Gastrocnemius medialis (tissue), 4 donors: ENCODE results near the gene SCUBE1. TPM values are rescaled to one million over a fixed set of nuclear protein-coding genes. Genes with fewer than 3 reads are reported as not detected.

ENCODE experiments used
- ATAC-seq, 2 donors: fragments of 150-250 bp; one replicate each; pipeline ENCODE4 v1.9.1; 2016
- DNase-seq, 2 donors: peaks; one replicate each; pipeline ENCODE4 v3.0.0-alpha.2; 2019
- H3K27ac ChIP-seq, 4 donors: fragments of 200-600 bp; sonication (generic); 1 replicate in 1 of 4; 2 replicates in 3 of 4; pipeline ENCODE4 v1.5.1; 2016 to 2018; ENCODE audit warnings: mild to moderate bottlenecking in 2 of 4, moderate library complexity in 1 of 4
- H3K27me3 ChIP-seq, 3 donors: fragments of 200-600 bp; sonication (generic) in 2 of 3; 1 replicate in 1 of 3; 2 replicates in 2 of 3; pipeline versions ENCODE4 v1.5.1 to v1.6.0; 2016 to 2019; ENCODE audit warnings: mild to moderate bottlenecking in 1 of 3, moderate library complexity in 1 of 3
- H3K36me3 ChIP-seq, 2 donors: fragments of 200-600 bp; sonication (generic) in 1 of 2; one replicate each; pipeline ENCODE4 v1.5.1; 2017 to 2018
- H3K4me1 ChIP-seq, 2 donors: fragments of 200-600 bp; sonication (generic) in 1 of 2; one replicate each; pipeline ENCODE4 v1.5.1; 2016 to 2017; ENCODE audit warnings: mild to moderate bottlenecking in 2 of 2
- H3K4me3 ChIP-seq, 4 donors: fragments of 200-600 bp; sonication (generic) in 3 of 4; 1 replicate in 1 of 4; 2 replicates in 3 of 4; pipeline ENCODE4 v1.5.1; 2016 to 2019; ENCODE audit warnings: mild to moderate bottlenecking in 2 of 4
- H3K9me3 ChIP-seq, 3 donors: fragments of 200-600 bp; sonication (generic) in 2 of 3; 1 replicate in 1 of 3; 2 replicates in 2 of 3; pipeline ENCODE4 v1.5.1; 2016 to 2019
- POLR2A ChIP-seq, 2 donors: fragments of 450-650 bp; IDR thresholded peaks; one replicate each; pipeline ENCODE4 v1.6.1; 2017; ENCODE audit warnings: antibody characterized with exemption in 2 of 2, mild to moderate bottlenecking in 2 of 2, moderate library complexity in 2 of 2
- in situ Hi-C, 4 donors: fragments of 200-750 bp; cut with MboI; loops; one replicate each; pipeline versions ENCODE4 v1.15.0 to v1.8.0; 2017; ENCODE audit warnings: low sequenced_read_pairs in 4 of 4
- intact Hi-C: fragments of 100-400 bp; cut with DNase I; formaldehyde crosslinking; loops from one replicate; pipeline ENCODE4 v1.15.1; 2023; ENCODE audit warnings: low total_unique reads
- total RNA-seq, 4 donors: library from RNA; depleted of rRNA; stranded (reverse); fragments of >200 nt; gene quantifications; one replicate each; pipeline versions ENCODE4 v1.1.0 to v1.2.3, GENCODE V29; 2016
- TF ChIP-seq, protein P1 (sequence below), 5 experiments: fragments of 450-650 bp in 3 of 5; fragments of 200-600 bp in 2 of 5; sonication (generic) in 2 of 5; IDR thresholded peaks in 4 of 5; conservative IDR thresholded peaks in 1 of 5; 1 replicate in 4 of 5; 2 replicates in 1 of 5; pipeline ENCODE4 v1.5.1; 2016 to 2019; ENCODE audit warnings: antibody characterized with exemption in 5 of 5, mild to moderate bottlenecking in 3 of 5, moderate library complexity in 3 of 5

SCUBE1 gene
- total RNA-seq, 4 donors from 2014 or later = 0.20 to 0.55 (median 0.41) TPM

DNA sequence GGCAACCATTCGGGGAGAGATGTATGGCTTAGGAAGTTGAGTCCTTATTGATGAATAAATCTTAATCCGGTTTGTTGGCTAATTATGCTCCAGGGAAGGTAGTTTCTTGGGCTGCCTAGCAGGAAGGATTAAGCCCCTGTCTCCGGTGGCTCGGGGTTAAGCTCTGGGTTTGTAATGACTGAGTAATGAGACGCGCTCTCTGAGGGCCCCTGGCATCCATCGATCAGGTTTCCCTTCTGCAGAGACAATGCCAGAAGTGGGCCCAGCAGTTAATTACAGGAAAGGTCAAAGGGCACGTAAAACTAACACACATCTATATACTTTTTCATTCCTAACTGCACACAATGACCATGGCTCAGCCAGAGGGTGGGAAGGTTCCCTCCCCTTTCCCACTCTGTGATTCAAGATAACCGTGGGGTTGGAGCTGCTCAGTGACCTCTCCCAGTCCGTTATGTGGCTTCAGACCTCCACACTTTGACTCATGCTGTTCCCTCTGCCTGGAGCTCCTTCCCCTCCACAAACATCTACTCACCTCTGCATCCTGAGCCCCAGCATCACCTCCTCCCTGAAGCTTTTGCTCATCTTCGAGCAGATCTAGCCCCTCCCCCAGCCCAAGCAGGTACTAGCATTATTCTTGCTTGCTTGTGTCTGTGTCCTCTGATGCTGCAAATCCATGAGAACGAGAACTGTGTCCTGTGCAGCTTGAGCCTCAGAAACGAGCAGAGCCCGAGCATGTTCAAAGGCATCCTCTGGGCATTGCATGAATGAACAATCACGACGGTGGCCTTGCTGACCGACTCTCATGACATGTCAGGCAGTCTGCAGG is 16.6 kb downstream of the SCUBE1 start:
- DNase-seq = no peak
- TF ChIP-seq POLR2A (IDR thresholded peaks at IDR 0.05) = no peak
- TF ChIP-seq, protein P1, sequence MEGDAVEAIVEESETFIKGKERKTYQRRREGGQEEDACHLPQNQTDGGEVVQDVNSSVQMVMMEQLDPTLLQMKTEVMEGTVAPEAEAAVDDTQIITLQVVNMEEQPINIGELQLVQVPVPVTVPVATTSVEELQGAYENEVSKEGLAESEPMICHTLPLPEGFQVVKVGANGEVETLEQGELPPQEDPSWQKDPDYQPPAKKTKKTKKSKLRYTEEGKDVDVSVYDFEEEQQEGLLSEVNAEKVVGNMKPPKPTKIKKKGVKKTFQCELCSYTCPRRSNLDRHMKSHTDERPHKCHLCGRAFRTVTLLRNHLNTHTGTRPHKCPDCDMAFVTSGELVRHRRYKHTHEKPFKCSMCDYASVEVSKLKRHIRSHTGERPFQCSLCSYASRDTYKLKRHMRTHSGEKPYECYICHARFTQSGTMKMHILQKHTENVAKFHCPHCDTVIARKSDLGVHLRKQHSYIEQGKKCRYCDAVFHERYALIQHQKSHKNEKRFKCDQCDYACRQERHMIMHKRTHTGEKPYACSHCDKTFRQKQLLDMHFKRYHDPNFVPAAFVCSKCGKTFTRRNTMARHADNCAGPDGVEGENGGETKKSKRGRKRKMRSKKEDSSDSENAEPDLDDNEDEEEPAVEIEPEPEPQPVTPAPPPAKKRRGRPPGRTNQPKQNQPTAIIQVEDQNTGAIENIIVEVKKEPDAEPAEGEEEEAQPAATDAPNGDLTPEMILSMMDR (IDR thresholded peaks at IDR 0.05 in 4 of 5, conservative IDR thresholded peaks at IDR 0.05 in 1 of 5) = no peak
- peaks cover 0 to 8% (median 0%) of the 10 kb centered on the region in 3 donors for H3K27me3 ChIP-seq
- H3K9me3 ChIP-seq = no peaks in the 10 kb centered on the region
- H3K4me3 ChIP-seq = no peak overlapping the region
- no peak overlapping the region for H3K27ac ChIP-seq
- in situ Hi-C loops (no loop called here), intact Hi-C loops (no loop called here)
- ATAC-seq = no peak
- no peaks in the 10 kb centered on the region for H3K4me1 ChIP-seq
- H3K36me3 ChIP-seq = no peaks in the 10 kb centered on the region

DNA sequence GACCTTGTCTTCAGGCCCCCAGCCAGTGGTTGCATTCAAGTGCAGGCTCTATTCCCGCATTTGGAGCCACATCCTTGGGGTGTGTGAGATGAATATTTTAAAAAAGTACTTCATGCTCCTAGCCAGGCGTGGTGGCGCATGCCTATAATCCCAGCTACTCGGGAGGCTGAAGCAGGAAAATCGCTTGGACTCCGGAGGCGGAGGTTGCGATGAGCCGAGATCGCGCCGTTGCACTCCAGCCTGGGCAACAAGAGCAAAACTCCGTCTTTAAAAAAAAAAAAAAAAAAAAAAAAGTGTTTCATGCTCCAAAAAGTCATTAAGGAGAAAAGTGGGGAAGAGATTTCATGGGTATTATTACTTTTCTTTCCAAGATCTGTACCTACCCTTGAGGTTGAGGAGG is 18.0 kb downstream of the SCUBE1 start:
- intact Hi-C loops (no loop called here), in situ Hi-C loops (no loop called here)
- Histone ChIP-seq H3K4me1 (no peaks in the 10 kb centered on the region), H3K27ac (no peak overlapping the region), H3K4me3 (no peak overlapping the region), H3K27me3 (peaks cover 0 to 8% (median 0%) of the 10 kb centered on the region in 3 donors), H3K36me3 (no peaks in the 10 kb centered on the region), H3K9me3 (no peaks in the 10 kb centered on the region)
- no peak for TF ChIP-seq POLR2A (IDR thresholded peaks at IDR 0.05)
- TF ChIP-seq, protein P1 (IDR thresholded peaks at IDR 0.05 in 4 of 5, conservative IDR thresholded peaks at IDR 0.05 in 1 of 5) = no peak
- ATAC-seq = no peak
- DNase-seq = no peak

DNA sequence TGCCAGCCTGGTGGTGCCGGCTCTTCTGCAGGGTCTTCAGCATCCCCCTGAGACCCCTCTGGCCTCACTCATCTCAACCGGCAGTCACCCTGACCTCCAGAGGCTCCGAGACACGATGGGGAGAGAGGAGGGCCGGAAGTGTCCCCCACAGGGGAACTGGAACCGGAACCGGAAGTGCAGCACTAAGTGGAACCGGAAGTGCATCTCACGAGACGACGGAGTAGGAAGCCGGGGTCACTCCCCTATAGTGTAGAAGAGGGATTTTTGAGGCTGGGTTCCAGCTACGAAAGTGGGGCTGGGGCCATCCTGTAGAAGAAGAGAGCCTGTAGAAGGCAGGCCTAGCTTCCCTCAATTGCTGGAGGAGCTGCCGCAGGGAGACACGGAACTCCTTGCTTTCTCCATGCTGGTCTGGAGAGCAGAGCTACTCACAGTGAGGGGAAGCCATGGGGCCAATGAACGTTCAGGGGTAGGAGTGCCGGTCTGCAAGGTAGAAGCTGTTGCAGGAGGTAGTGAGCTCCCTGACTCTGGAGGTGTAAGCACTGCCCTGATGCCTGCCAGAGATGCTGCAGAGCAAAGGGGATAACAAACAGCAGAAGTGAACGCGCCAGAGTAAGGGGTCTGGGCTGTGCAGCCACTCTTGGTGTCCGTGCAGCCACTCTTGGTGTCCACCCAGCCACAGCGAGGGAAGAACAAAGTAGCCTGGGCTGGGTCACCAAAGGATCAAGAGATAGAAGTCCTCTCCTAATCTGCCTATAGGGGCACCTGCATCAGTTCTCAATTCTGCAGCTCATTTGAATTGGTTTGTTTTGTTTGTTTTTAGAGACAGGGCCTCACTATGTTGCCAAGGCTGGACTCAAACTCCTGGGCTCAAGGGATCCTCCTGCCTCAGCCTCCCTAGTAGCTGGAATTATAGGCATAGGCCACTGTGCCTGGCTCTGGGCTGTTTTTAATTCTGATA is 21.9 kb downstream of the SCUBE1 start:
- H3K4me3 ChIP-seq = no peak overlapping the region

DNA sequence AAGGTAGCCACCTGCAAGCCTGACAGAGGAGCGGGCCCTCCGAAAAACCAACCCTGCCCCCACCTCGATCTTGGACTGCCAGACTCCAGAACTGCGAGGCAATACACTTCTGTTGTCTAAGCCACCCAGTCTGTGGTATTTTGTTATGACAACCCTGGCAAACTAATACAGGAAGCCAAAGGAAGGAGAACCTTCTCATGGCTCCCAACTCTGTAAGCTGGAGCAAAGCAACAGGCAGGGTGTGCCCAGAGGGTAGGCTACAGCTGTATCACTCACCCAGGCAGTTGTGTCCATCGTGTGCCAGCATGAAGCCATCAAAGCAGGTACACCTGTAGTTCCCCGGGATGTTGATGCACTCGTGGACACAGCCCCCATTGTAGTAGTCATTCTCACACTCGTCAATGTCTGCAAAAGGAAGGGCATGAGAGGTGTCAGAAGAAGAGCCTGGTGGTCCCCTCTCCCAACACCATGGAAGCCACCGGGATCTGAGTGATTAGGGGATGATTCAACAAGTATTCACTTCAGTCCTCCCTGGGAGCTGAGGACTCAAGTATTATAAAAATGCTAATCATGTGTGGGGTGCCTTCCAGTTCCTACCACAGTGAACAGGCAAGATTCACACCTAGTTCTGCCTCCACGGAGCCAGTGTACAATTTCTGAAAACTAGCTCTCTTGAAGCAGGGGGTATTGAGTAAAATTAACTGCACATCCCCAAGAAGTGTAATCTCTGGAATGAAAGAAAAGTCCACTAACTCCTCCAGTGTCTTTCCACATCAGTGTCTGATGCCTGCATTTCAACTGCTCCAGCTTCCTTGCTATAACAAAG is 23.3 kb downstream of the SCUBE1 start:
- Histone ChIP-seq H3K4me1 (no peaks in the 10 kb centered on the region), H3K27me3 (peaks cover 0 to 3% (median 0%) of the 10 kb centered on the region in 3 donors), H3K36me3 (no peaks in the 10 kb centered on the region), H3K9me3 (no peaks in the 10 kb centered on the region), H3K4me3 (no peak overlapping the region), H3K27ac (no peak overlapping the region)
- DNase-seq (no peak), ATAC-seq (no peak)
- intact Hi-C loops = no loop called here
- TF ChIP-seq POLR2A (IDR thresholded peaks at IDR 0.05) = no peak
- TF ChIP-seq, protein P1 (IDR thresholded peaks at IDR 0.05 in 4 of 5, conservative IDR thresholded peaks at IDR 0.05 in 1 of 5) = no peak
- in situ Hi-C loops = no loop called here

More for the DNA sequence above, 21.9 kb downstream of the SCUBE1 start:
- ATAC-seq = no peak
- in situ Hi-C loops = no loop called here
- Histone ChIP-seq H3K27me3 (peaks cover 0 to 5% (median 0%) of the 10 kb centered on the region in 3 donors), H3K36me3 (no peaks in the 10 kb centered on the region), H3K4me1 (no peaks in the 10 kb centered on the region), H3K27ac (no peak overlapping the region), H3K9me3 (no peaks in the 10 kb centered on the region)
- TF ChIP-seq, protein P1 (IDR thresholded peaks at IDR 0.05 in 4 of 5, conservative IDR thresholded peaks at IDR 0.05 in 1 of 5) = no peak
- no peak for TF ChIP-seq POLR2A (IDR thresholded peaks at IDR 0.05)
- intact Hi-C loops = no loop called here
- DNase-seq = no peak
